Measurements from ENCODE around the gene ZBTB20. TPM values are rescaled to one million over a fixed set of nuclear protein-coding genes. Genes with fewer than 3 reads are reported as not detected.

Gene ZBTB20
- total RNA-seq, 1 experiment from 2014 or later: 12.8 TPM

- BruUV-seq (replicated peaks): no TSS peak
- no peak for DNase-seq
- intact Hi-C loops (cut with micrococcal nuclease; ENCODE audit: unreplicated experiment): no loop called here
- Histone ChIP-seq H3K4me3 (ENCODE audit: low read depth, low read length) (no peak overlapping the region), H3K27me3 (replicated peaks; ENCODE audit: control insufficient read depth, insufficient read depth, low read length) (no peaks in the 10 kb centered on the region), H3K9me3 (no peaks in the 10 kb centered on the region), H3K4me1 (peaks cover 10% of the 10 kb centered on the region), H3K36me3 (ENCODE audit: control insufficient read depth, insufficient read depth, low read length) (no peaks in the 10 kb centered on the region)
- Mint-ChIP-seq H3K9me3 (ENCODE audit: unreplicated experiment) (no peaks in the 10 kb centered on the region), H3K36me3 (ENCODE audit: insufficient read depth, unreplicated experiment) (no peaks in the 10 kb centered on the region), H3K27ac (ENCODE audit: unreplicated experiment) (no peak overlapping the region), H3K4me1 (ENCODE audit: low read depth, unreplicated experiment) (no peaks in the 10 kb centered on the region), H3K27me3 (ENCODE audit: insufficient read depth, unreplicated experiment) (no peaks in the 10 kb centered on the region), H3K4me3 (ENCODE audit: unreplicated experiment) (no peak overlapping the region)
- ChIA-PET CTCF (no interaction called here), POLR2A (no interaction called here)
- peak in 1 of 2 experiments; percentile 26 for TF ChIP-seq CTCF (IDR thresholded peaks at IDR 0.05; ENCODE audit: insufficient read depth in 1 of 2, low read depth in 1 of 2, low read length in 1 of 2, severe bottlenecking in 1 of 2, unreplicated experiment in 1 of 2)
Observed at GRCh38 chr3:114597012-114597411, 550.1 kb downstream of the ZBTB20 start.

DNA sequence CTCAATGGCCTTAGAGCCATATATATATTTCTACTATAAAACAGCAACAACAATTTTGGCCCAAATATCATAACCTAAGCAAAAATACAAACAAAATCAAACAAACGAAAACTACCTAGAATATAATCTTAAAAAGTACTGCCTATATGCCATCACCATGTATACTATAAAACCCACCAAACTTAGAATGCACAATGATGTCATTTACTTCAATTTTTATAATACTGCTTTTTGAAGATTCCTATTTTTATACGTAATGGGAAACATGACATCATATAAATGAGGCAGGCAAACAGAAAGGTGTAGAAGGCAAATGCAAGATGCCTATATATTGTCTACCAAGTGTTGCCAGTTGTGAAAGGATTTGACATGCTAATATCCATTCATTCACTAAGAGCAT, 550.9 kb downstream of the ZBTB20 start:
- H3K36me3 ChIP-seq (ENCODE audit: control insufficient read depth, insufficient read depth, low read length): no peaks in the 10 kb centered on the region
- H3K4me3 ChIP-seq (ENCODE audit: low read depth, low read length): no peak overlapping the region
- Mint-ChIP-seq H3K4me3 (ENCODE audit: unreplicated experiment) (no peak overlapping the region), H3K36me3 (ENCODE audit: insufficient read depth, unreplicated experiment) (no peaks in the 10 kb centered on the region), H3K27me3 (ENCODE audit: insufficient read depth, unreplicated experiment) (no peaks in the 10 kb centered on the region), H3K9me3 (ENCODE audit: unreplicated experiment) (no peaks in the 10 kb centered on the region), H3K4me1 (ENCODE audit: low read depth, unreplicated experiment) (no peaks in the 10 kb centered on the region), H3K27ac (ENCODE audit: unreplicated experiment) (no peak overlapping the region)
- DNase-seq: no peak
- TF ChIP-seq CTCF (IDR thresholded peaks at IDR 0.05; ENCODE audit: insufficient read depth in 1 of 2, low read depth in 1 of 2, low read length in 1 of 2, severe bottlenecking in 1 of 2, unreplicated experiment in 1 of 2): no peak
- peaks cover 10% of the 10 kb centered on the region for H3K4me1 ChIP-seq
- no peaks in the 10 kb centered on the region for H3K27me3 ChIP-seq (replicated peaks; ENCODE audit: control insufficient read depth, insufficient read depth, low read length)
- intact Hi-C loops (cut with micrococcal nuclease; ENCODE audit: unreplicated experiment): no loop called here
- BruUV-seq (replicated peaks): no TSS peak
- H3K9me3 ChIP-seq: no peaks in the 10 kb centered on the region
- ChIA-PET CTCF (no interaction called here), POLR2A (no interaction called here)

DNA sequence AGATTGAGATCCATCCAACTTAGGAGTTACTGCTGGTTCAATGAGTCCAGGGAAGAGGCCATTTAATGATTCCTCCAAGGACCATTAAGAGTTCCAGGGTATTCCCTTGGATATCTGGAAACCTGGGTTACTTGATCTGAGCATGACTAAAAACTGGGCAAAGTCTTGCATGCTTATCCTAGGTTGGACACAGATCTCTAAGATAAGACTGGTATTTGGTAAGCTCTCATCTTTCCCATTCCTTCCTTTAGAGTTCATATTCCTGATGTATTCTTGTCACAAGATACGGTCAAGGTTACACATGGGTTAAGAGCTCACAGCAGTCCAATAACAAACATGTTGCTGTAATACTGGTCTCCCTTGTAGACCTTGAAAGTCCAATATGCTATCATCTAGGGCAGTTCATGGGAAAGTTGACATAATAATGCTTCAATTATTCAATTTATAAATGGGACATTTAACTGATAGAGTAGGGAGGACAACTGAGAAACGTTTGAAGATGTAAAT, 551.5 kb downstream of the ZBTB20 start:
- peaks cover 10% of the 10 kb centered on the region for H3K4me1 ChIP-seq
- no peaks in the 10 kb centered on the region for H3K9me3 Mint-ChIP-seq (ENCODE audit: unreplicated experiment)
- no peaks in the 10 kb centered on the region for H3K27me3 ChIP-seq (replicated peaks; ENCODE audit: control insufficient read depth, insufficient read depth, low read length)
- no peaks in the 10 kb centered on the region for H3K4me1 Mint-ChIP-seq (ENCODE audit: low read depth, unreplicated experiment)
- H3K27me3 Mint-ChIP-seq (ENCODE audit: insufficient read depth, unreplicated experiment): no peaks in the 10 kb centered on the region
- DNase-seq: no peak
- intact Hi-C loops (cut with micrococcal nuclease; ENCODE audit: unreplicated experiment): no loop called here
- CTCF ChIA-PET: no interaction called here
- no peak for TF ChIP-seq CTCF (IDR thresholded peaks at IDR 0.05; ENCODE audit: insufficient read depth in 1 of 2, low read depth in 1 of 2, low read length in 1 of 2, severe bottlenecking in 1 of 2, unreplicated experiment in 1 of 2)
- H3K36me3 ChIP-seq (ENCODE audit: control insufficient read depth, insufficient read depth, low read length): no peaks in the 10 kb centered on the region
- H3K27ac Mint-ChIP-seq (ENCODE audit: unreplicated experiment): no peak overlapping the region
- no peak overlapping the region for H3K4me3 ChIP-seq (ENCODE audit: low read depth, low read length)
- H3K36me3 Mint-ChIP-seq (ENCODE audit: insufficient read depth, unreplicated experiment): no peaks in the 10 kb centered on the region
- no TSS peak for BruUV-seq (replicated peaks)
- POLR2A ChIA-PET: no interaction called here
- H3K9me3 ChIP-seq: no peaks in the 10 kb centered on the region
- no peak overlapping the region for H3K4me3 Mint-ChIP-seq (ENCODE audit: unreplicated experiment)

Measured in Caco-2 (cell line).